Measurements from ENCODE around the gene BRCA2. TPM values are rescaled to one million over a fixed set of nuclear protein-coding genes. Genes with fewer than 3 reads are reported as not detected.

The BRCA2 gene
- total and polyA plus RNA-seq, 3 donors from 2014 or later = 4.9 to 19.4 (median 13.6) TPM

GRCh38 chr13:32423592-32423991 is 108.3 kb downstream of the BRCA2 start:
- no peak overlapping the region for H3K27ac ChIP-seq
- H3K36me3 ChIP-seq (ENCODE audit: low read depth, missing control alignments) = no peaks in the 10 kb centered on the region
- H3K4me1 ChIP-seq = peaks cover 5% of the 10 kb centered on the region
- no peaks in the 10 kb centered on the region for H3K9me3 ChIP-seq
- no peak overlapping the region for H3K4me3 ChIP-seq
- TF ChIP-seq, protein P1, sequence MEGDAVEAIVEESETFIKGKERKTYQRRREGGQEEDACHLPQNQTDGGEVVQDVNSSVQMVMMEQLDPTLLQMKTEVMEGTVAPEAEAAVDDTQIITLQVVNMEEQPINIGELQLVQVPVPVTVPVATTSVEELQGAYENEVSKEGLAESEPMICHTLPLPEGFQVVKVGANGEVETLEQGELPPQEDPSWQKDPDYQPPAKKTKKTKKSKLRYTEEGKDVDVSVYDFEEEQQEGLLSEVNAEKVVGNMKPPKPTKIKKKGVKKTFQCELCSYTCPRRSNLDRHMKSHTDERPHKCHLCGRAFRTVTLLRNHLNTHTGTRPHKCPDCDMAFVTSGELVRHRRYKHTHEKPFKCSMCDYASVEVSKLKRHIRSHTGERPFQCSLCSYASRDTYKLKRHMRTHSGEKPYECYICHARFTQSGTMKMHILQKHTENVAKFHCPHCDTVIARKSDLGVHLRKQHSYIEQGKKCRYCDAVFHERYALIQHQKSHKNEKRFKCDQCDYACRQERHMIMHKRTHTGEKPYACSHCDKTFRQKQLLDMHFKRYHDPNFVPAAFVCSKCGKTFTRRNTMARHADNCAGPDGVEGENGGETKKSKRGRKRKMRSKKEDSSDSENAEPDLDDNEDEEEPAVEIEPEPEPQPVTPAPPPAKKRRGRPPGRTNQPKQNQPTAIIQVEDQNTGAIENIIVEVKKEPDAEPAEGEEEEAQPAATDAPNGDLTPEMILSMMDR (IDR thresholded peaks at IDR 0.05) = no peak
- TF ChIP-seq POLR2A (IDR thresholded peaks at IDR 0.05) = no peak
- H3K27me3 ChIP-seq = no peaks in the 10 kb centered on the region
- intact Hi-C loops (cut with DNase I; ENCODE audit: low total_unique reads) = no loop called here
- WGBS, 2 donors = 87 to 90% methylated on average over 3 of the region's 3 CpGs
- DNase-seq = no peak

DNA sequence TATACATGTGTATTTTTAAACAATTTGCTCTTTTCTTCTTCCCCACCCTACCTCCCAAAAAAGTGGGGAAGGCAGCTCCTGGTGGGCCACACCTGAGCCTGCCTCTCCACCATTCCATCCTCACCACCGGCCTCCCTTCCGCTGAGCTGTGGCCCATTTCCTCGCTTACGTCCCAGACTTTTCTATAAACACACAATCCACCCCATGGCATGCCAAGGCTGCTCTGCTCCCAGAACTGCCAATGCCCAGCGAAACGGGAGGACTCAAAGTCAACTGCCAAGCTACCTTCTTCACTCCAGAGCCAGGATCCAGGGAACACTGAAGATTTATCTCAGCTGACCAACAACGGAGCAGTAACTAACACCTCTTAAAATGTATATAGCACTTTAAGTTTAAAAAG is 109.8 kb downstream of the BRCA2 start:
- Histone ChIP-seq H3K27ac (no peak overlapping the region), H3K36me3 (ENCODE audit: low read depth, missing control alignments) (no peaks in the 10 kb centered on the region), H3K4me3 (no peak overlapping the region), H3K27me3 (no peaks in the 10 kb centered on the region), H3K9me3 (no peaks in the 10 kb centered on the region), H3K4me1 (peaks cover 7% of the 10 kb centered on the region)
- intact Hi-C loops (cut with DNase I; ENCODE audit: low total_unique reads) = no loop called here
- 83 to 91% methylated on average over 7 of the region's 7 CpGs for WGBS, 2 donors
- no peak for TF ChIP-seq POLR2A (IDR thresholded peaks at IDR 0.05)
- TF ChIP-seq, protein P1 (IDR thresholded peaks at IDR 0.05) = no peak
- DNase-seq = no peak

DNA sequence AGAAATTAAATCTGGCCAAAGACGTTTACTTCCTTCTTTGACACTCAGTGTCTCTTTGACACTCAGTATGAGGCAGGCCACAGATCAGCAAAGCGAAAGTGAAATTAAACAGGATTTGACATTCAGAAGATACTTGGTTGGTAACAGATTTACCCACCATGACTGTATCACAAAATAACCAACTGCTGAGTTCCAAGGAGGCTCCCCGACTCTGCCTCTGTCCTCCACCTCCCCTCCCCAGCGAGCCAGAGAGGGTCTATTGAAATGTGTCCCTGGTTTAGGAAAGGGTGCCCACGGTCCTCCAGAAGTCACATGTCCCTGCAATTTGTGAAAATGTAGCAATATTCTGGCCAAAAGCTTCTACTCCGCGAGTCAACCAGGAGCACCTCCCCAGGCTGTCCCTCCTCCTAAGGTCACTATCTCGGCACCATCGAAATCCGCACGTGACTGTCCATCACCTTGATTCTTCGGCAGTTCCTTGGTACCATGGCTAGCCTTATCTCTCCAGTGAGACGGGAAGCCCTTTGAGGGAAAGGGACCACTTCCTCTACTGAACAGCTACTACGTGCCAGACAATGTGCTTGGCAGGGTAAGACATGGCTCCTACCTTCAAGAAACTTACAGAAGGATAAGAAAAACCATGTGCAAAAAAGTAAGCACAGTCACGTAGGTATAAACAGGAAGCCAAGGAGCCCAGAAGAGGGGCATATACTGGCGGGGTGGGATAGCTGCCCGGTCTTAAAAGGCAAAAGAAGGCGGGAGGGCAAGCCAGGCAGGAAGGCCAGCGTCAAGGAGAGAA is 111.1 kb downstream of the BRCA2 start:
- intact Hi-C loops (cut with DNase I; ENCODE audit: low total_unique reads) = no loop called here
- H3K9me3 ChIP-seq = no peaks in the 10 kb centered on the region
- H3K27ac ChIP-seq = peak overlapping the region; percentile 93 to 94
- peak; percentile 23 for DNase-seq
- 21 to 31% methylated on average over 19 of the region's 19 CpGs for WGBS, 2 donors
- H3K4me1 ChIP-seq = peaks cover 7% of the 10 kb centered on the region
- no peak for TF ChIP-seq POLR2A (IDR thresholded peaks at IDR 0.05)
- TF ChIP-seq, protein P1 (IDR thresholded peaks at IDR 0.05) = no peak
- peak overlapping the region; percentile 81 for H3K4me3 ChIP-seq
- H3K27me3 ChIP-seq = no peaks in the 10 kb centered on the region
- H3K36me3 ChIP-seq (ENCODE audit: low read depth, missing control alignments) = no peaks in the 10 kb centered on the region

- intact Hi-C loops (cut with DNase I; ENCODE audit: low total_unique reads) = no loop called here
- no peak for TF ChIP-seq POLR2A (IDR thresholded peaks at IDR 0.05)
- TF ChIP-seq, protein P1 (IDR thresholded peaks at IDR 0.05) = no peak
- no peaks in the 10 kb centered on the region for H3K27me3 ChIP-seq
- peak; percentile 51 for DNase-seq
- no peaks in the 10 kb centered on the region for H3K9me3 ChIP-seq
- H3K27ac ChIP-seq = peak overlapping the region; percentile 93 to 94
- peaks cover 7% of the 10 kb centered on the region for H3K4me1 ChIP-seq
- WGBS, 2 donors = 0% methylated on average over 13 to 60 of the region's 90 CpGs
- H3K4me3 ChIP-seq = peak overlapping the region; percentile 81
- no peaks in the 10 kb centered on the region for H3K36me3 ChIP-seq (ENCODE audit: low read depth, missing control alignments)
Measured at GRCh38 chr13:32426990-32427851, 111.9 kb downstream of the BRCA2 start.

Data from testis (tissue), 3 donors.